ENCODE results near the gene SATB1. TPM values are rescaled to one million over a fixed set of nuclear protein-coding genes. Genes with fewer than 3 reads are reported as not detected.

The SATB1 gene
- total RNA-seq, 1 donor from 2014 or later: 30.2 TPM

DNA sequence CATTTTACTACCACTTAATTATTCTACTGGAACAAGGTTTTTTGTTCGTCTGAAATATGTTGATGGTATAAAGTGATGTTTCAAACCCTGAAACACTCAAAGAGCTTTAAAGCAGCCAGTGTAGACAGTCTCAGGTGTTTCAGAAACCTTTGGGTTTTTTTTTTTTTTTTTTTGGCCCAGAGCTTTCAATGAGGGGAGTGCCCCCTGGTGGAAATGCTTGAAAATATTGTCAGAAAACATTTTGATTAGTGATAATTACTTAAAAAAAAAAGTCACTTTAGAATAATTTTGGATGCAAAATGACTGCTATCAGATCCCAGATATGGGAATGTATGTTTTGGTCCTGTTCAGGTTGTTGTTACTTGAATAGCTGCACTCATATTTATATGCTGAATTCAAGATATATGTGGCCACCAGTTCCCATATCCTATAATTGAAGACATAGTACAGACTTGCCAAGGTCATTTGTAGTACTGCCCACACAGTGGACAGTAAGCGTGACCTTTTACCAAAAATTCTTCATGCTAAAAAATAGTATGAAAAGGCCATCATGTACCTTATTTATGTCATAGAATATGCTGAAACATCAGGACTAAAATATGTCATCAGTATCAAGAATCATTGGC is 35.9 kb downstream of the SATB1 start:
- no peak for DNase-seq

DNA sequence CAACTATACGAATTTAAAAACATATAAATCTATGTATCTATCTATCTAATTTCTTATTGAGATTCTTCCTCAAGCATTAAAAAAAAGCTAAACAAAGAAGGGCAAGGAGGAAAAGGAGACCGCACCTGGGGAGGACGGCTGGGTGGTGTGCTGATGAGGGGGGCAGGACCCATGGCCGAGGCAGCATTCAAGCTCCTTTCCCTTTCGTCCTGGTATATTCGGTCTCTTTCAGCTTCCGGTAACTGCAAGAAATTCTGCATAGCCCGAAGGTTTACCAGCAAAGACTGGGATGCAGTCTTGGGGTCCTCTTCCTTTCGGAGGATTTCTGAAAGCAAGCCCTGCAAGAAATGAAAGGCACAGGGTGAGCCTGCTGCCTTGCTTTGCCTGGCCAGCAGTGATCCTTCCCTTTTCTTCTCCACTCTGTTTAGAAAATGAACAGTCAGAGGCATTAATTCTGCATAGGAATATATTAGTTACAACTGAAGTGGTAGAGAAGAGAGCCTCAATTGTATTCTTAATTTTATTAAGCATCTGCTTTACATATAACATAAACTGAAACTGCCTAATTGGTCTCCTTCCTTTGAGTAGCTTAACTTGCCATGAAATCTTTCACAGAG is 38.8 kb downstream of the SATB1 start:
- Histone ChIP-seq H3K27me3 (ENCODE audit: low read depth) (no peaks in the 10 kb centered on the region), H3K27ac (no peak overlapping the region), H3K36me3 (peaks cover 18% of the 10 kb centered on the region), H3K9me3 (no peaks in the 10 kb centered on the region), H3K4me1 (no peaks in the 10 kb centered on the region), H3K4me3 (no peak overlapping the region)
- ATAC-seq (no peak), DNase-seq (no peak)
- intact Hi-C loops (cut with DNase I): no loop called here
- TF ChIP-seq, protein P1, sequence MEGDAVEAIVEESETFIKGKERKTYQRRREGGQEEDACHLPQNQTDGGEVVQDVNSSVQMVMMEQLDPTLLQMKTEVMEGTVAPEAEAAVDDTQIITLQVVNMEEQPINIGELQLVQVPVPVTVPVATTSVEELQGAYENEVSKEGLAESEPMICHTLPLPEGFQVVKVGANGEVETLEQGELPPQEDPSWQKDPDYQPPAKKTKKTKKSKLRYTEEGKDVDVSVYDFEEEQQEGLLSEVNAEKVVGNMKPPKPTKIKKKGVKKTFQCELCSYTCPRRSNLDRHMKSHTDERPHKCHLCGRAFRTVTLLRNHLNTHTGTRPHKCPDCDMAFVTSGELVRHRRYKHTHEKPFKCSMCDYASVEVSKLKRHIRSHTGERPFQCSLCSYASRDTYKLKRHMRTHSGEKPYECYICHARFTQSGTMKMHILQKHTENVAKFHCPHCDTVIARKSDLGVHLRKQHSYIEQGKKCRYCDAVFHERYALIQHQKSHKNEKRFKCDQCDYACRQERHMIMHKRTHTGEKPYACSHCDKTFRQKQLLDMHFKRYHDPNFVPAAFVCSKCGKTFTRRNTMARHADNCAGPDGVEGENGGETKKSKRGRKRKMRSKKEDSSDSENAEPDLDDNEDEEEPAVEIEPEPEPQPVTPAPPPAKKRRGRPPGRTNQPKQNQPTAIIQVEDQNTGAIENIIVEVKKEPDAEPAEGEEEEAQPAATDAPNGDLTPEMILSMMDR (IDR thresholded peaks at IDR 0.05): no peak

More for the DNA sequence above, 35.9 kb downstream of the SATB1 start:
- Histone ChIP-seq H3K4me1 (no peaks in the 10 kb centered on the region), H3K9me3 (no peaks in the 10 kb centered on the region), H3K36me3 (peaks cover 29% of the 10 kb centered on the region), H3K4me3 (no peak overlapping the region), H3K27me3 (ENCODE audit: low read depth) (no peaks in the 10 kb centered on the region), H3K27ac (no peak overlapping the region)
- intact Hi-C loops (cut with DNase I): no loop called here
- TF ChIP-seq, protein P1 (IDR thresholded peaks at IDR 0.05): peak; percentile 63
- no peak for ATAC-seq

DNA sequence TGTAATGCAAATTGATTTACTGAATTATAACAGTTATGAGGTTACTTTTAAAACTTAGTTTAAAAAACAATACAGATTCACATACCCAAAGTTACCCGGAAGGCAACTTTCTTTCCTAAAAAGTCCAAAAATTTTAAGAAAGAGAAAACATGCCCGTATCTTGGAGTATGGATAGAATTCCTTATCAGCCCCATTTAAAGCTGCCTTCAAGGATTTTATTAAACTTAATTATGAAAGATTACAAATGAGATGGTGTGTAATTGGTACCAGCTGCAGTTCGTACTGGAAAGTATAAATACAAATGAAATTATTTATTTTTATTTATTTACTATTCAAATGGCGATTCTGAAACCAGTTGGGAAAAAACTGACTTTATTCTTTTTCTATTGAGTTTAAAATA is 39.4 kb downstream of the SATB1 start:
- Histone ChIP-seq H3K36me3 (peaks cover 18% of the 10 kb centered on the region), H3K4me3 (no peak overlapping the region), H3K9me3 (no peaks in the 10 kb centered on the region), H3K4me1 (no peaks in the 10 kb centered on the region), H3K27ac (no peak overlapping the region), H3K27me3 (ENCODE audit: low read depth) (no peaks in the 10 kb centered on the region)
- ATAC-seq (no peak), DNase-seq (no peak)
- TF ChIP-seq, protein P1 (IDR thresholded peaks at IDR 0.05): no peak
- intact Hi-C loops (cut with DNase I): no loop called here

DNA sequence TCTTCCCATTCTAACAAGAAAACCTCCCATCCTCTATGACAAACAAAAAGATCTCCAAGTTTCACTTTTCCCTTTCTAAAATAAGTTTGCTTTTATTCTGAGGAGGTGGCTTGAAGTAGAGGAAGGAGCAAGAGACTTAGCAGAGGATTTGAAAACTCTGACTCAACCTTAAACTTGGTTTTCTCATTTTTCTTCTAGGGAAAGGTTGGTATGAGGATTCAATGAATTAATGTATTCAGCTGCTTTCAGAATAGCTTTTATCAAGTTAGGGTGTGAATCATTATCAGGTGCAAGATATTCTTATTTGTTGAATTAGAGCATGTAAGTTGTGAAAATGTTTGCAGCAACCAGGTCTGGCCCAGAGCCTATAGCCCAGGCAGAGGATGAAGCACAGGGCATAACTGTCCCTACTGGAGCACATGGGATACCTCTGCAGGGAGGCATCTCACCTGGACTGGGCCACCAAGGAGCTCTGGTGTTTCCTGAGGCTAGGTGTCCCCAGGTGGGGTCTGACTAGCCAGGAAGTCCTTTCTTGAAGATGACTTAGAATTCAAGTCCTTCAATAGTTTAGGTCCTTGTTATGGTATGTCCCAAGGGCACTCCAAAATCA is 42.3 kb downstream of the SATB1 start:
- H3K4me1 ChIP-seq: no peaks in the 10 kb centered on the region
- no peaks in the 10 kb centered on the region for H3K27me3 ChIP-seq (ENCODE audit: low read depth)
- H3K36me3 ChIP-seq: peaks cover 20% of the 10 kb centered on the region
- no peak overlapping the region for H3K27ac ChIP-seq
- H3K9me3 ChIP-seq: no peaks in the 10 kb centered on the region
- intact Hi-C loops (cut with DNase I): no loop called here
- TF ChIP-seq, protein P1 (IDR thresholded peaks at IDR 0.05): no peak
- no peak for DNase-seq
- no peak overlapping the region for H3K4me3 ChIP-seq
- ATAC-seq: no peak

DNA sequence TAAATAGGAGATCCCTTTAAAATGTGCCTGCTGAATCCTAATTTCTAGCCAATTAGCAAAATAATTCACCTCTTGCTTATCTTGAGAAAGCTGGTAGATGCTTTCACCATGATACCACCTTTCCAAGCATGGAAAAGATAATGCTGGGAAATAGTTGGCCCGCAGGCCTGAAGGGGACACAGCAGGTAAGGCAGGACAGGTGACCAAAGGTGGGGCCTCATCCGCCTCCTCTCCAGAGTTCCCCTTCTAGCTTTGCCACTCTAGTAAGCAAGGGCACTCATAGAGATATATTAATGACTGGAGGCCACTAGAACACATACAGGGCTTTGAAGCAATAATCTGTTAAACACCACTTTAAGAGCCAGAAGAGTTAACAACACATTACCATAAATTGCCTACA is 45.5 kb downstream of the SATB1 start:
- Histone ChIP-seq H3K4me1 (no peaks in the 10 kb centered on the region), H3K27me3 (ENCODE audit: low read depth) (no peaks in the 10 kb centered on the region), H3K9me3 (no peaks in the 10 kb centered on the region), H3K36me3 (peaks cover 22% of the 10 kb centered on the region), H3K4me3 (no peak overlapping the region), H3K27ac (no peak overlapping the region)
- intact Hi-C loops (cut with DNase I): no loop called here
- ATAC-seq: no peak
- DNase-seq: no peak
- TF ChIP-seq, protein P1 (IDR thresholded peaks at IDR 0.05): no peak
